GM20000 (cell line): Measurements from ENCODE around the gene CLINT1.

Experiments used
- DNase-seq: peaks from one replicate; pipeline ENCODE4 v3.0.0; 2012; ENCODE audit warnings: low spot score
- CTCF ChIP-seq: IDR thresholded peaks from 2 replicates; pipeline ENCODE4 v1.5.1; 2012; ENCODE audit warnings: mild to moderate bottlenecking, control low read depth; ENCODE audit errors: extremely low read depth, missing control alignments

CLINT1 gene

GRCh38 chr5:157744051-157745011 is 114.6 kb downstream of the CLINT1 start:
- TF ChIP-seq CTCF, result no peak
- no peak for DNase-seq

GRCh38 chr5:157743163-157744050 is 115.5 kb downstream of the CLINT1 start, which contains the start of gene LSM11:
Gene LSM11, plus strand, starts transcription at chr5:157743712. Its CDS starts 39 bp downstream, at chr5:157743751.
- DNase-seq, result peak; percentile 98
- TF ChIP-seq CTCF, result peak; percentile 100

GRCh38 chr5:157741131-157741530 is 117.8 kb downstream of the CLINT1 start:
- TF ChIP-seq CTCF, result no peak
- DNase-seq, result no peak

GRCh38 chr5:157740229-157740610 is 118.7 kb downstream of the CLINT1 start:
- DNase-seq, result peak; percentile 65

GRCh38 chr5:157739388-157740228 is 119.3 kb downstream of the CLINT1 start:
- DNase-seq, result no peak
- no peak for TF ChIP-seq CTCF

More at GRCh38 chr5:157740229-157740610, 118.7 kb downstream of the CLINT1 start:
- peak; percentile 55 for TF ChIP-seq CTCF

- no peak for TF ChIP-seq CTCF
Observed at GRCh38 chr5:157735991-157736390, 123.0 kb downstream of the CLINT1 start.

More at GRCh38 chr5:157735991-157736390, 123.0 kb downstream of the CLINT1 start:
- DNase-seq, result no peak
